Measurements from ENCODE around the gene PHLDA2. TPM values are rescaled to one million over a fixed set of nuclear protein-coding genes. Genes with fewer than 3 reads are reported as not detected.

Gene PHLDA2
- total and polyA plus RNA-seq, 2 of the 13 experiments (the other 11 are each of a cell fraction or from before 2014, with no cell fraction given) = 0.55 to 0.78 TPM

- TF ChIP-seq, protein P1, sequence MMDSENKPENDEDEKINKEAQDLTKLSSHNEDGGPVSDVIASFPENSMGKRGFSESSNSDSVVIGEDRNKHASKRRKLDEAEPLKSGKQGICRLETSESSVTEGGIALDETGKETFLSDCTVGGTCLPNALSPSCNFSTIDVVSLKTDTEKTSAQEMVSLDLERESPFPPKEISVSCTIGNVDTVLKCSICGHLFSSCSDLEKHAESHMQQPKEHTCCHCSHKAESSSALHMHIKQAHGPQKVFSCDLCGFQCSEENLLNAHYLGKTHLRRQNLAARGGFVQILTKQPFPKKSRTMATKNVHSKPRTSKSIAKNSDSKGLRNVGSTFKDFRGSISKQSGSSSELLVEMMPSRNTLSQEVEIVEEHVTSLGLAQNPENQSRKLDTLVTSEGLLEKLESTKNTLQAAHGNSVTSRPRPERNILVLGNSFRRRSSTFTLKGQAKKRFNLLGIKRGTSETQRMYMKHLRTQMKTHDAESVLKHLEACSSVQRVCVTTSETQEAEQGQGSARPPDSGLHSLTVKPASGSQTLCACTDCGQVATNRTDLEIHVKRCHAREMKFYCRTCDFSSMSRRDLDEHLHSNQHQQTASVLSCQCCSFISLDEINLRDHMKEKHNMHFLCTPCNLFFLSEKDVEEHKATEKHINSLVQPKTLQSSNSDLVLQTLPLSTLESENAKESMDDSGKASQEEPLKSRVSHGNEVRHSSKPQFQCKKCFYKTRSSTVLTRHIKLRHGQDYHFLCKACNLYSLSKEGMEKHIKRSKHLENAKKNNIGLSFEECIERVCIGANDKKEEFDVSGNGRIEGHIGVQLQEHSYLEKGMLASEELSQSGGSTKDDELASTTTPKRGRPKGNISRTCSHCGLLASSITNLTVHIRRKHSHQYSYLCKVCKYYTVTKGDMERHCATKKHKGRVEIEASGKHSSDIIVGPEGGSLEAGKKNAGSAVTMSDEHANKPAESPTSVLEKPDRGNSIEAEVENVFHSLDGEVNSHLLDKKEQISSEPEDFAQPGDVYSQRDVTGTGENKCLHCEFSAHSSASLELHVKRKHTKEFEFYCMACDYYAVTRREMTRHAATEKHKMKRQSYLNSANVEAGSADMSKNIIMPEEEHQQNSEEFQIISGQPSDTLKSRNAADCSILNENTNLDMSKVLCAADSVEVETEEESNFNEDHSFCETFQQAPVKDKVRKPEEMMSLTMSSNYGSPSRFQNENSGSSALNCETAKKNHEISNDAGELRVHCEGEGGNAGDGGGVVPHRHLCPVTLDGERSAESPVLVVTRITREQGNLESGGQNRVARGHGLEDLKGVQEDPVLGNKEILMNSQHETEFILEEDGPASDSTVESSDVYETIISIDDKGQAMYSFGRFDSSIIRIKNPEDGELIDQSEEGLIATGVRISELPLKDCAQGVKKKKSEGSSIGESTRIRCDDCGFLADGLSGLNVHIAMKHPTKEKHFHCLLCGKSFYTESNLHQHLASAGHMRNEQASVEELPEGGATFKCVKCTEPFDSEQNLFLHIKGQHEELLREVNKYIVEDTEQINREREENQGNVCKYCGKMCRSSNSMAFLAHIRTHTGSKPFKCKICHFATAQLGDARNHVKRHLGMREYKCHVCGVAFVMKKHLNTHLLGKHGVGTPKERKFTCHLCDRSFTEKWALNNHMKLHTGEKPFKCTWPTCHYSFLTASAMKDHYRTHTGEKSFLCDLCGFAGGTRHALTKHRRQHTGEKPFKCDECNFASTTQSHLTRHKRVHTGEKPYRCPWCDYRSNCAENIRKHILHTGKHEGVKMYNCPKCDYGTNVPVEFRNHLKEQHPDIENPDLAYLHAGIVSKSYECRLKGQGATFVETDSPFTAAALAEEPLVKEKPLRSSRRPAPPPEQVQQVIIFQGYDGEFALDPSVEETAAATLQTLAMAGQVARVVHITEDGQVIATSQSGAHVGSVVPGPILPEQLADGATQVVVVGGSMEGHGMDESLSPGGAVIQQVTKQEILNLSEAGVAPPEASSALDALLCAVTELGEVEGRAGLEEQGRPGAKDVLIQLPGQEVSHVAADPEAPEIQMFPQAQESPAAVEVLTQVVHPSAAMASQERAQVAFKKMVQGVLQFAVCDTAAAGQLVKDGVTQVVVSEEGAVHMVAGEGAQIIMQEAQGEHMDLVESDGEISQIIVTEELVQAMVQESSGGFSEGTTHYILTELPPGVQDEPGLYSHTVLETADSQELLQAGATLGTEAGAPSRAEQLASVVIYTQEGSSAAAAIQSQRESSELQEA (CRISPR knock-in tag; IDR thresholded peaks at IDR 0.05; ENCODE audit: not compliant biosample characterization) = no peak
- TF ChIP-seq HNRNPL (IDR thresholded peaks at IDR 0.05; ENCODE audit: low read depth, low read length) (peak; percentile 87), GATAD2A (CRISPR knock-in tag; IDR thresholded peaks at IDR 0.05) (peak; percentile 46), KAT8 (CRISPR knock-in tag; IDR thresholded peaks at IDR 0.05) (0 out of 2 replicates have a peak, but pooled peaks have one; percentile 53), E2F5 (CRISPR knock-in tag; conservative IDR thresholded peaks at IDR 0.05) (0 out of 2 replicates have a peak, but pooled peaks have one; percentile 29), ZNF274 (CRISPR knock-in tag; IDR thresholded peaks at IDR 0.05) (peak; percentile 73; the same call in 1 of the 2 replicates), TOPORS (CRISPR knock-in tag; IDR thresholded peaks at IDR 0.05) (no peak), GATAD1 (CRISPR knock-in tag; IDR thresholded peaks at IDR 0.05) (peak; percentile 50), GLI4 (CRISPR knock-in tag; IDR thresholded peaks at IDR 0.05; ENCODE audit: borderline replicate concordance) (peak; percentile 56; the same call in 1 of the 2 replicates), RELA (CRISPR knock-in tag; IDR thresholded peaks at IDR 0.05) (no peak), HNRNPLL (IDR thresholded peaks at IDR 0.05; ENCODE audit: low read depth, low read length, poor library complexity, severe bottlenecking) (peak; percentile 30), SIN3A (IDR thresholded peaks at IDR 0.05; ENCODE audit: borderline replicate concordance, low read depth, low read length) (peak; percentile 57; the same call in 1 of the 2 replicates), ZBTB8A (CRISPR knock-in tag; IDR thresholded peaks at IDR 0.05; ENCODE audit: borderline replicate concordance, low read depth) (no peak), SPEN (CRISPR knock-in tag; IDR thresholded peaks at IDR 0.05; ENCODE audit: low read depth) (peak; percentile 24; the same call in 1 of the 2 replicates), SOX13 (IDR thresholded peaks at IDR 0.05) (0 out of 2 replicates have a peak, but pooled peaks have one; percentile 16), SOX13 (CRISPR knock-in tag; conservative IDR thresholded peaks at IDR 0.05 in 1 of 2, IDR thresholded peaks at IDR 0.05 in 1 of 2) (no peak)
- TF ChIP-seq, protein P2, sequence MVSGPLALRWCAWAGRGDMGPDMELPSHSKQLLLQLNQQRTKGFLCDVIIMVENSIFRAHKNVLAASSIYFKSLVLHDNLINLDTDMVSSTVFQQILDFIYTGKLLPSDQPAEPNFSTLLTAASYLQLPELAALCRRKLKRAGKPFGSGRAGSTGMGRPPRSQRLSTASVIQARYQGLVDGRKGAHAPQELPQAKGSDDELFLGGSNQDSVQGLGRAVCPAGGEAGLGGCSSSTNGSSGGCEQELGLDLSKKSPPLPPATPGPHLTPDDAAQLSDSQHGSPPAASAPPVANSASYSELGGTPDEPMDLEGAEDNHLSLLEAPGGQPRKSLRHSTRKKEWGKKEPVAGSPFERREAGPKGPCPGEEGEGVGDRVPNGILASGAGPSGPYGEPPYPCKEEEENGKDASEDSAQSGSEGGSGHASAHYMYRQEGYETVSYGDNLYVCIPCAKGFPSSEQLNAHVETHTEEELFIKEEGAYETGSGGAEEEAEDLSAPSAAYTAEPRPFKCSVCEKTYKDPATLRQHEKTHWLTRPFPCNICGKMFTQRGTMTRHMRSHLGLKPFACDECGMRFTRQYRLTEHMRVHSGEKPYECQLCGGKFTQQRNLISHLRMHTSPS (CRISPR knock-in tag; IDR thresholded peaks at IDR 0.05; ENCODE audit: low read depth) = peak; percentile 10; the same call in 1 of the 2 replicates
Measured at GRCh38 chr11:2902784-2903671, 26.2 kb downstream of the PHLDA2 start (continued).

All from HepG2 (cell line).